SK-N-SH (cell line): Measurements from ENCODE around the gene EOGT. TPM values are rescaled to one million over a fixed set of nuclear protein-coding genes. Genes with fewer than 3 reads are reported as not detected.

Experiments
- CTCF ChIA-PET: fragments of 300-600, 350-600 bp; formaldehyde crosslinking; extraction: SDS; loops from one replicate; lab custom pipeline; 2021; lab: Yijun Ruan, JAX
- POLR2A ChIA-PET: fragments of 350-600 bp; sonication (Branson Sonifier 250); formaldehyde crosslinking; extraction: SDS; loops from one replicate; lab custom pipeline; 2020; ENCODE audit warnings: antibody characterized with exemption, inconsistent platforms; lab: Yijun Ruan, JAX
- DNase-seq: peaks from one replicate; pipeline ENCODE4 v3.0.0; 2012
- H2AFZ ChIP-seq: fragments of 200-600 bp; sonication (generic); 2 replicates; pipeline ENCODE4 v1.8.1; 2016; ENCODE audit warnings: antibody characterized with exemption, mild to moderate bottlenecking, low read depth
- H3F3A ChIP-seq: fragments of 200-600 bp; sonication (generic); replicated peaks from 2 replicates; pipeline ENCODE3; 2016; ENCODE audit warnings: antibody characterized with exemption, mild to moderate bottlenecking; ENCODE audit not compliant: insufficient read depth
- H3K27ac ChIP-seq, 2 experiments: fragments of 200-500 bp in 1 of 2; fragments of 200-600 bp in 1 of 2; sonication (Bioruptor generic) in 1 of 2; sonication (generic), shearing (Covaris generic) in 1 of 2; 2 replicates each; pipeline versions ENCODE4 v1.5.1 to v1.6.1; 2014 to 2016; ENCODE audit warnings: low read depth in 2 of 2, inconsistent platforms in 1 of 2, low read length in 1 of 2, mild to moderate bottlenecking in 1 of 2, mixed read lengths in 1 of 2
- H3K27me3 ChIP-seq: fragments of 200-600 bp; sonication (generic), shearing (Covaris generic); 2 replicates; pipeline ENCODE4 v1.6.1; 2016; ENCODE audit warnings: mixed run types; ENCODE audit not compliant: insufficient read depth
- H3K36me3 ChIP-seq, 2 experiments: fragments of 200-500 bp in 1 of 2; fragments of 200-600 bp in 1 of 2; sonication (Bioruptor generic) in 1 of 2; sonication (generic) in 1 of 2; replicated peaks in 1 of 2; 2 replicates each; pipeline versions ENCODE3 to v1.5.1; 2014 to 2016; ENCODE audit warnings: low read length in 1 of 2, mild to moderate bottlenecking in 1 of 2; ENCODE audit not compliant: insufficient read depth in 2 of 2, control insufficient read depth in 1 of 2
- H3K4me1 ChIP-seq, 2 experiments: fragments of 200-500 bp in 1 of 2; fragments of 200-600 bp in 1 of 2; sonication (Bioruptor generic) in 1 of 2; sonication (generic), shearing (Covaris generic) in 1 of 2; 2 replicates each; pipeline versions ENCODE4 v1.5.1 to v1.6.1; 2014 to 2016; ENCODE audit warnings: low read depth in 1 of 2, low read length in 1 of 2, mixed run types in 1 of 2; ENCODE audit not compliant: insufficient read depth in 2 of 2, control insufficient read depth in 1 of 2
- H3K4me2 ChIP-seq: fragments of 200-600 bp; sonication (generic), shearing (Covaris generic); 2 replicates; pipeline ENCODE4 v1.6.1; 2017; ENCODE audit warnings: mixed run types
- H3K4me3 ChIP-seq, 2 experiments: fragments of 200-500 bp in 1 of 2; fragments of 200-600 bp in 1 of 2; sonication (Bioruptor generic) in 1 of 2; sonication (generic), shearing (Covaris generic) in 1 of 2; 2 replicates each; pipeline versions ENCODE4 v1.5.1 to v1.8.1; 2014 to 2016; ENCODE audit warnings: low read depth in 2 of 2, inconsistent platforms in 1 of 2, low read length in 1 of 2, mild to moderate bottlenecking in 1 of 2, mixed read lengths in 1 of 2, moderate library complexity in 1 of 2
- H3K79me2 ChIP-seq: fragments of 200-600 bp; sonication (generic); 2 replicates; pipeline ENCODE4 v1.8.1; 2017; ENCODE audit warnings: mild to moderate bottlenecking; ENCODE audit not compliant: insufficient read depth
- H3K9ac ChIP-seq: fragments of 200-600 bp; sonication (generic); 2 replicates; pipeline ENCODE4 v1.6.1; 2017; ENCODE audit warnings: mixed run types
- H3K9me2 ChIP-seq: fragments of 200-600 bp; sonication (generic); 2 replicates; pipeline ENCODE4 v1.6.1; 2017; ENCODE audit warnings: mixed run types
- H3K9me3 ChIP-seq: fragments of 200-600 bp; sonication (generic); 2 replicates; pipeline ENCODE4 v1.6.1; 2017; ENCODE audit warnings: mixed run types, mild to moderate bottlenecking, moderate library complexity
- H4K20me1 ChIP-seq: fragments of 200-600 bp; sonication (generic); 2 replicates; pipeline ENCODE4 v1.6.1; 2017; ENCODE audit warnings: mild to moderate bottlenecking, mixed run types; ENCODE audit not compliant: insufficient read depth
- EP300 ChIP-seq, 2 experiments: IDR thresholded peaks; 2 replicates each; pipeline versions ENCODE4 v1.4.0 to v1.6.1; 2012; ENCODE audit warnings: borderline replicate concordance in 1 of 2, low read depth in 1 of 2, low read length in 1 of 2
- FOXJ3 ChIP-seq: sonication (generic); formaldehyde crosslinking; IDR thresholded peaks from 2 replicates; pipeline ENCODE4 v1.5.1; 2020; ENCODE audit warnings: mild to moderate bottlenecking, missing genetic modification reagents
- FOXM1 ChIP-seq: IDR thresholded peaks from 2 replicates; pipeline ENCODE4 v1.4.0; 2012; ENCODE audit warnings: low read depth, mild to moderate bottlenecking
- IRF3 ChIP-seq: fragments of 150-350 bp; IDR thresholded peaks from 2 replicates; pipeline ENCODE4 v1.6.1; 2016; ENCODE audit warnings: mild to moderate bottlenecking, low read depth, low read length
- JUND ChIP-seq: IDR thresholded peaks from 2 replicates; pipeline ENCODE4 v1.4.0; 2012
- NRF1 ChIP-seq: IDR thresholded peaks from 2 replicates; pipeline ENCODE4 v1.6.1; 2012; ENCODE audit warnings: low read depth, mild to moderate bottlenecking, low read length
- POLR2AphosphoS5 ChIP-seq: IDR thresholded peaks from 2 replicates; pipeline ENCODE4 v1.6.1; 2012; ENCODE audit warnings: low read depth, low read length
- TEAD4 ChIP-seq: IDR thresholded peaks from 2 replicates; pipeline ENCODE4 v1.4.0; 2012; ENCODE audit warnings: mild to moderate bottlenecking, borderline replicate concordance; ENCODE audit not compliant: insufficient read depth
- USF2 ChIP-seq: fragments of 150-350 bp; IDR thresholded peaks from 2 replicates; pipeline ENCODE4 v1.6.1; 2017; ENCODE audit warnings: antibody characterized with exemption, low read length, low read depth, borderline replicate concordance
- YY1 ChIP-seq: IDR thresholded peaks from 2 replicates; pipeline ENCODE4 v1.4.0; 2012; ENCODE audit warnings: low read depth, mild to moderate bottlenecking
- ZBTB33 ChIP-seq: IDR thresholded peaks from 2 replicates; pipeline ENCODE4 v1.4.0; 2012; ENCODE audit warnings: low read depth, borderline replicate concordance
- WGBS: methylation state at CpG from one replicate; pipeline ENCODE4 v1.1.6; 2017; ENCODE audit warnings: low lambda C conversion rate; 5-methylcytosine and 5-hydroxymethylcytosine counted together
- polyA plus RNA-seq, 3 experiments: library from polyadenylated mRNA; depleted of rRNA; stranded (reverse); fragments of >200 nt; gene quantifications; 2 replicates each; pipeline ENCODE4 v1.2.3, GENCODE V29; 2012

The EOGT gene
- polyA plus RNA-seq, 1 of the 3 experiments (the other 2 are of a cell fraction) = 6.0 TPM

GRCh38 chr3:68977486-68978167 is 35.9 kb downstream of the EOGT start (continued):
- no peak for TF ChIP-seq FOXJ3 (CRISPR knock-in tag)

- ChIA-PET POLR2A (no interaction called here), CTCF (interaction anchor here (1.0 kb wide), 1 partner anchor 330 kb away, joined by 3 read pairs; no protein-coding TSS in a partner anchor)
- Histone ChIP-seq H3K79me2 (no peaks in the 10 kb centered on the region), H2AFZ (no peak overlapping the region), H4K20me1 (no peaks in the 10 kb centered on the region), H3K9ac (no peak overlapping the region), H3K9me2 (no peaks in the 10 kb centered on the region), H3K27me3 (peaks cover 12% of the 10 kb centered on the region; the same call in 1 of the 2 replicates), H3K4me1 (no peaks in the 10 kb centered on the region), H3K9me3 (no peaks in the 10 kb centered on the region), H3K27ac (no peak overlapping the region), H3K4me3 (no peak overlapping the region), H3F3A (no peaks in the 10 kb centered on the region), H3K36me3 (peaks cover 30 to 39% of the 10 kb centered on the region in 2 experiments), H3K4me2 (no peak overlapping the region)
- 82% methylated on average over 5 of the region's 5 CpGs for WGBS
- TF ChIP-seq JUND = no peak
- no peak for TF ChIP-seq IRF3
- TF ChIP-seq USF2 = no peak
- TF ChIP-seq FOXM1 = no peak
- TF ChIP-seq YY1 = no peak
- no peak for TF ChIP-seq TEAD4
- TF ChIP-seq EP300 (IDR thresholded peaks at IDR 0.05; ENCODE audit: borderline replicate concordance in 1 of 2, low read depth in 1 of 2, low read length in 1 of 2) = no peak
- TF ChIP-seq ZBTB33 = no peak
- no peak for TF ChIP-seq NRF1
- TF ChIP-seq POLR2AphosphoS5 = no peak
- DNase-seq = no peak
These were observed 38.8 kb downstream of the EOGT start for GRCh38 chr3:68974711-68975110.
